Activated CD4-positive, alpha-beta T cell treated with anti-CD3 and anti-CD28 coated beads for 4 hours (primary cell): ENCODE data around the gene PRXL2B.

ENCODE experiments used
- DNase-seq, 2 donors: peaks; one replicate each; pipeline ENCODE4 v3.0.0-alpha.2; 2020

Gene PRXL2B

DNA sequence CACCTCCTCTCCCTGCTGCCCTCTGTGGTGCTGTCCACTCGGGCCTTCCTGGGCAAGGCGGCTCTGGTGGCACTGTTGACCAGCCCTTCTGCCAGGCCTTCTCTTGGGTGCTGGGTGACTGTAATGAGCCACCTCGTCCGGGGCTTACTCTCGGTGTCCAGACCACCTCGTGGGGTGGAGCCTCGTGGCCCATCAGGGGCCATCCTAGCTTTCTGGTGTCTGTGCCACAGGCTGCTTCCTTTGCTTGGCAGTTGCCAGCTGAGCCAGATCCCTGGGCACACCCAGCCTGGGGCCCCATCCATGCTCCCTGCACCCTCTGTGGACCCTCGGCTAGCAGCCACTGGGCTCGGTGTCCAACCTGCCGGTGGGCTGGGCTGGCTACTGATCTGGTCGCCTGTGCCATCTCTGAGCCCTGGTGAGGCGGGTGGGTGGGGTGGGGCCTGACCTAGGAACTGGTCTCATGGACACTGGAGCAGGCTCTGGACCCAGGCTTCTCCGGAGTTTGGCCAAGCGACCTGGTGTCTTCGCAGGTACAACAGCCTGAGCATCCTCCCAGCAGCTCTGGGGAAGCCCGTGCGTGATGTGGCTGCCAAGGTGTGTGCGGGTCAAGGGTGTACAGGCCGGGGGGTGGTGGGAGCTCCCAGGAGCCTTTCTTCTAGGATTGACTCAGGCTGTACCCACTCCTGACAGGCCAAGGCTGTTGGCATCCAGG is 1.4 kb downstream of the PRXL2B start:
- no peak for DNase-seq

DNA sequence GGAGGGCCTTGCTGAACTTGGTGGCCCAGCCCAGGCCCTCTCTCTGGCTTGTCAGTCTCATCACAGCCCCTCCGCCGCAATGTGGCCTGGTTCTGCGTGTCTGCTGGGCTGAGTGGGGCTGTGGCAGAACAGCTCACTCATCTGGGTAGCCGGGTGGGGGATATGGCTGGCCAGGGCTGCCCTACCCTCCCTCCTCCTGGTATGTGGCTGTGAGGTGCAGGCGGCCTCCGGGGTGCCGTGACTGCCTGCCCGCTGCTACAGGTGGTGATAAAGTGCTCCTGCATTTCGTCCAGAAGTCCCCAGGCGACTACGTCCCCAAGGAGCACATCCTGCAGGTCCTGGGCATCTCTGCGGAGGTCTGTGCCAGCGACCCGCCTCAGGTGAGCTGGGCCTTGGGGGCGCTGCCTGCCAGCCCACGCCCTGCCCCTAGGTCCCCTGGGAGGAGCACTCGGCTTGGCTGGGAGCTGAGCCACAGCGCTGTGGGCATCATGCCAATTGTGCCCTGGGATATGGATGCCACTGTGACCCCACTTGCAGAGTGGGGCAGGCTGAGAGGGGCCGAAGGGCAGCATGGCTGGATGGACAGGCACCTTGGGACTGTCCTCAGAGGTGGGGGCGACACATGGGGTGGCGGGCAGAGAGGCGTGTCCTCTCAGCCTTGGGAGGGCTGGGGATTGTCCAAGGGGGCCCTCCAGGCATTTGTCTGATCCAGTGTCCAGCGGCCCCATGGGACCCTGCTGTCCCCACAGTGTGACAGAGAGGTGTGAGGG is 2.3 kb downstream of the PRXL2B start:
- no peak for DNase-seq

DNA sequence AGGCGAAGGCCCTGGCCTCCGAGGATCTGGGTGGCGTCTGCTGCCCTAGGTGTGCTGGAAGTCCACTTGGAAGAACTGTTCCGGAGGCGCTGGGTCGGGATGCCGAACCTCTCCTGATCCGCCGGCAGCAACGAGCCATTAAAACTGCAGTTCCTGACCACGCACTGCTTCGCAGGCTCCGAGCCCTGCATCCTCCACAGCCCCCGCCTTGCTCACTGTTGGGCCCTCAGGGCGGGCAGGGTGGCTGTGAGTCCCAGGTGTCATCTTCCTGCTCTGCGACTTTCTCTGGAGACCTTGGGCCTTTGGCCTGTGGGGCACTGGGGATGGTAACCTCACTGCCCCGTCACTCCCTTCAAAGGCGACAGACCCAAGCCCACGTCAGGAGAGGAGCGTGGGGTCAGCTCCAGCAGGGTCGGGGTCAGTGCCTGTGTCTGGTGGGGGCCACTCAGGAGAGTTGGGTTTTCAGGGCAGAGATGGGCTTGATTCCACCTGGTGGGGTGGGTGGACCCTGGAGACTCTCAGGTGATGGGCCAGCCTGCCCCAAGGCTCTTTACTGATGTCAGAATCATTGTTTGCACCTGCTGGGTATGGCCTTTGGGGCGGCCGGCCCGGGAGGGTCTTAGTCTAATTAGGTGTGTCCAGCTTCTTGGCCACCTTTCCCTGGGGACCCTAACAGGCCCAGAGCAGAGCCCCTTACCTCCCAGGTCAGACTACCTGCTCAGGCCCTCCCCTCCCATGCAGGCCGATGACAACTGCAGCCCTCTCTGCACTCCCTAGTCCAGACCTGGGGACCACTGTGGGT is 3.1 kb downstream of the PRXL2B start:
- no peak for DNase-seq

DNA sequence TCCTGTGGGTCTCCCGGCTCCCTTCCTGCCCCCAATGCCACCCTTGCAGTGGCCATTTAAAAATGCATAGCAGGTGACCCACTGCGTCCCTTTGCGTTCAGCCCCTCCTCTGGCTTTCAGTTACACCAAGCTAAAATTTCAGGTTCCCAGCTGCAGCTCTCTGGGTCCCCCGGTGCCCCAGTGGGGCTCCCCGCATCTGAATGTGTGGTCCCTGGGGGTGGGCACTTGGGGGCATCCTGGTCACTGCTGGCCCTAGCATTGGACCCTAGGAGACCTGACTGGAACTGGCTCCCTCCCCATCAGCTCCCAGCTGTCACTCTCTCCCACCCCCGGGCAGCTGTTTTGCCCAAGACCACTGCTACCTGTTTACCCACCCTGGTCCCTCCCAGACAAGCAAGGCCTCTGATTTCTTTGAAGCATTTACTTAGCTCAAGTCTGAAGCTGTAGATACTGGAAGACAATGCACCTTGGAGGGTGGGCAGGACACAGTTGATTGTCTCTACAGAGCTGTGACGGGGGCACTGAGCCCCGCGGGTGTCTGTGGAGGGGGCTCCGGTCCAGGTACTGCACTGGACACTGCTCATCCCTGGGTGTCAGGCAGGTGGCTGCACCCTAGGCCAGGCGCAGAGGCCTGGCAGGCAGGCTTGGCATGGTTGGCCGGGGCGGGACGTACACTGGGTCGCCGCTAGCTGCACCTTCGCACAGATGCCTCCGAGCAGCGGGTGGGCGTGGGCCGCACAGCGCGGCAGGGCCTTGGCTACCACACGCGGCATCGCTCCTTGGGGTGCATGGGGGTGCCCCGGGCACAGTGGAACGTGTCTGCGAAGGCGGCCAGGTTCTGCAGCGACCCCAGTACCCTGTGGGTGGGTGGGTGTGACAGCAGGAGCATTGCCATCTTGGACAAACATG is 3.9 kb downstream of the PRXL2B start:
- no peak for DNase-seq

DNA sequence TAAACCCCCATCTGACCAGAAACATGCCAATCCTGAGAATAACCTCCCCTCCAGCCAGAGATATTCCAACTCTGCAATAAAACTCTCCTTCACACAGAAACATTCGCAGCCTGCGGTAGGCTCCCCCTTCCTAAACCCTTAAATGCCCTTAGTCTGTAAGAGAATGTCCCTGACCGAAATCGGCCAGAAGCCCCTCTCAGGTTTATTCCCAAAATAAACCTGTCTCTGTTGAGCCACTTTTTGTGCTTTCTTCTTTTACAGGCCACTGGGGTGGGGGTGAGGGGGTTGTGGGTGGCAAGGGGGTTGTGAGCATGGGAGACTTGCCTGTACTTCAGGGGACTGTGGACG is 4.6 kb downstream of the PRXL2B start:
- no peak for DNase-seq

DNA sequence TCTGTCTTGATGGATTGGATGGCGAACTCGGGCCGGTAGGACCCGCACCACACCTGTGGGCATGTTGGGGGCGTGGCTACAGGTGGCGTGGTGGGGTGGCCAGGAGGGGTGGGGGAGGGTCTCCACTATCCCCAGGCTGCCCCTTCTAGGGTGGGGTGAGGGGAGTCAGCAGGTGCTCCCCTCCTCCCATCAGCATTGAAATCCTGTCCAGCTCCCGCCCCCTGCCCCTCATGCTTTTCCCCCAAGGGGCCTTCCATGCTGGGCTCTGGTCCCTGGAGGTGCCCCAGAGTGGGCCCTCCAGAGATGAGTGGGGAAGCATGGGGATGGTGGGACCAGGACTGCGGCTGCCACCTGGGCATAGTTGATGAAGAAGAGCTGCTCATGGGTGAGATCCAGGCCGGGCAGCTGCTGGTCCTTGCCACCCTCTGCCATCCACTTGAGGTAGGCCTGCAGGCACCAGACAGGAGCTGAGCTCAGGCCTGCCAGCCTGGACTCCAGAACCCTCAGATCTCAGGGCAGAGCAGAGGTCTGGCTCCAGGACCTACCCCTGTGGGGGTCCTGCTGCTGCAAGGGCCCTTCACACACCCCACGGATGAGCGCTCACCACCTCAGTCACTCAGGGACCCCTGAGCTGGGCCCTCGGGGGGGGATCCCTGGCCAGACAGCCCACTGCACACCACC is 5.1 kb downstream of the PRXL2B start:
- no peak for DNase-seq

DNA sequence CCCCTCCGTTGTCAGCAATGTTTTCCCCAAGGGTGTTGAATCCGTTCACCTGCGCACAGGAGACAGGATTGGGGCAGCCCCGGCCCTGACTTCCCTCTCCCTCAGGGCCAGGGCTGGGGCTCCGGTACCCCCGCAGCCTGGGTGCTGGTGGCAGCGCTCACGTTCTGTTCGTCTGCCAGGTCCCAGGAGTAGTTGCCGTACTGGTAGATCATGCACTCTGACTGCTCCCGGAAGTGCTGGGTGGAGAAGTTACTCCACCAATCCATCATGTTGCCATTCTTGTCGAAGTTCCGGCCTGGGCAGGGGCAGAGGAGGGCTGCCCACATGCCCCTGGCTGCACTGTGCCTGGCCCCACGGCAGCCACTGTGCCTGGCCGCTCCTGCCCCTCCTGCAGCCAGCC is 6.1 kb downstream of the PRXL2B start:
- DNase-seq: no peak

DNA sequence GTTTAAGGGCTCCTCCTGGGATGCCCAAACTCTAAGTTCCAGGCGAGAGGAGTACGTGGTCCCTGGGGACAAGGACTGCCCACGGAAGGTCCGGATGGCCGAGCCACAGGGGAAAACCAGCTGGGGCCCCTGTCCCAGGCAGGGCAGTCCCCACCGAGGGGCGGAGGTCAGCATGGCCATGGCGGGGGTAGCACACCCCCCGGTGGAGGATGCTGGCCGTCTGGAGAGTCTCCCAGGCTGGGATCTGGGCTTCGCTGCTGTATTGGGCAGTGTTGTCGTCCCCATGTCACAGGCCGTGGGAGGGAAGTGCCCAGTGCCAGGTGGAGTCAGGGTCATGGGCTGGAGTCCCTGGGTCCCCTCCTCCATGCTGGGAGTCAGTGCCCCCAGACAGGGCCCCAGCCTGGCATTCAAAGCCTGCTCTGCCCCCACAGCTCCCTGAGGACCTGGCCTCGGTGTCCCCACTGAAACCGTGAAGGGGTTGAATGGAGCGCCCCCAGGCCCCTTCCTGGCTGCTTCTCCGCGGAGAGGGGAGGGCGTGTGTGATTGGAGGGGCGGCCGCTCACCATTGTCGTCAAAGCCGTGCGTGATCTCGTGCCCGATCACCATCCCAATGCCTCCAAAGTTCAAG is 6.8 kb downstream of the PRXL2B start:
- no peak for DNase-seq

DNA sequence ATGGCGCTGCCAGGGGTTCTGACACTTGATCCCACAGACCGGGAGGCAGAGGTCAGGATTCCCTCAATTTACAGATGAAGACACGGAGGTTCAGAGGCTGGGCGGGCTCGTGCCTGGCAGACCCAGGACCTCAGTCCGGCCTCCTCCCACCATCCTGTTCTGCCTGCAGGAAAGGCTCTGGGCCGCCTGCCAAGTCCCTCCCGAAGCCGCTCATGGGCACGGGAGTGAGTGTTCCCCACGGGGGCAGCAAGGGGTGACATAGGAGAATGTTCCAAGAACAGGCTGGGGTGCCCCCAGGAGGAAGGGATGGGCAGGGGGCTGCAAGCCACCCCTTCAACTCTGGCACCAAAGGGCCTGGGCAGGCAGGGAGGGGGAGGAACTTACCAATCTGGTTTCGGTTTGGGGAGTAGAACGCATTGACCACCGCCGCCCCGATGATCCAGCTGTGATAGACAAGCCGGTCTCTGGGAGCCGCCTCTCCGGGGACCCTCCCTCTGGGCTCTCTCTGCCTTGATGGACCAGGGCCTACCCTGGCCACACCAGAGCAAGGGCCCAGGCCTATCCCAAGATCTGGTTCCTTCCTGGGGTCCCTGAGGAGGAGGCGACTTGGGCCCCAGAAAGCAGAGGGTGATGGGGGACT is 7.5 kb downstream of the PRXL2B start:
- DNase-seq: no peak

DNA sequence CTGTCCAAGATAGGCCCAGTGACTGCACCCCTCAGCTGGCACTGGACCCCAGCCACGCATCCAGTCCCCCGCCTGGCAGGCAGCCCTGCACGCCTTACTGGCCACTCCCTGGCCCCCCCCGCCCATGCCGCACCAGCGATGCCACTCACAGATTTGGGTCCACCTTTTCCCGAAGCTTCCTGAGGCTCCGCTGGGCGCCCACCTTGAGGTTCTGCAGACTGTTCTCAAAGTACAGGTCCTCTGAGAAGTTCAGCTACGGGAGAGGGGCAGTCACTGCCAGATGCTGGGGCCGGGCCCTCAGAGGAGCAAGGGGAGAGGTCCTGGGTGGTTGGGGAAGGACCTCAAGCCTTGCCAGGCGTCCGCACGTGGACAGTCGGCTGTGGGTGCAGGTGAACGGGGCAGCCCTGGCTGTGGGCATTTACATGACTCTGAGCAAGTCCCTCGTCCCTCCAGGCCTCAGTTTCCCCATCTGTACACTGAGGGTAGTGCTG is 8.1 kb downstream of the PRXL2B start:
- DNase-seq: no peak

DNA sequence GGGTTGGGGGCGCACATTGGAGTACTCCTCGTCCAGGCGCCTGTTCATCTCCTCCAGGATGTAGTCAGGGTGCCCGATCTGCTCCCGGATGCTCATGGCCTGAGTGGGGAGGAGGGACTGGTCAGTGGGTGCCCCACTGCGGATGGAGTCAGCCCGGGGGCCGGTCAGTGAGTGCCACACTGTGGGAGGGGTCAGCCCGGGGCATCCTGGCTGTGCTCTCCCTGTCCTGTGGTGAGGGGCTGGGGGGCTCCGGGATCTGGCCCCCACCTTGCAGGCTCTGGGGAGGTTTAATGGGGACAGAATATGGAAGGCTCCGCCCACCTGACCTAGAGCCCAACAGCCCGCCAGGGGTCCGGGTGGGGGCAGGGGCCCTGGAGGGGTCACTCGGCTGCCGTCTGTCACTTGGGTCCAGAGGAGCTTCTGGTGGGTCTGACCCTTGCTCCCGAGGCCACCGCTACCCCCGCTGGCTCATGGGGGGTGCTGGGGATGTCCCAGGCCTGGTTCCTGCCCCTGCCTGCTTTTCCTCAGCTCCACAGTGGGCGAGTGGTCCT is 8.8 kb downstream of the PRXL2B start:
- DNase-seq: no peak

DNA sequence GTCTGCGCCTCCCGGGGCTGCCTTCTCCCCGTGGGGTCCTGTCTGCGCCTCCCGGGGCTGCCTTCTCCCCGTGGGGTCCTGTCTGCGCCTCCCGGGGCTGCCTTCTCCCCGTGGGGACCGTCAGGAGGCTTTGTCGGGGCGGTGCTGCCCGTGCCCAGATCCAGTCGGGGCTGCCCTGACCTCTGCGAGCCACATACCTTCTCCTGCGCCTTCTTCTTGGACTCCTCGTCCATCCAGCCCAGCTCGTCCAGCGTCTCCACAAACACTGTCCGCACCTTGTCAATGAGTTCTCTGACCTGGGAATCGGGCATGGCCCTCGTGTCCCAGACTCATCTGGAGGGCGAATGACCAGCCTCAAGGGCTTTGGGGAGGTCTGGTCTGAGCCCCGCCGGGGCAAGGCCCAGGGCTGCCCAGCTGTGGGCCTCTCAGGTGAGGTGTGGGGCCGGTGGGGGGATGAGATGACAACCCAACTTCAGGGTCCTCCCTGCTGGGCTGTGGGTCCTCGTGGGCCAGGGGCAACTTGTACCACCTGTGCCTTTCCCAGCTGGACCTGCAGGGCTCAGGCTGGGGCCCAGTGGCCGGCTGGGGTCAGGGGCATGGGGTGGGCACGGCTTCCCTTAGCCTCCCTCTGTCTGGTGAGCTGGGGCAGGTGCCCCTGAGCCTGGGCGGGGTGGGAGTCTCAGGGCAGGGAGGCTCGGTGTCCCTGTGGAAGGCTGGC is 9.4 kb downstream of the PRXL2B start:
- no peak for DNase-seq

DNA sequence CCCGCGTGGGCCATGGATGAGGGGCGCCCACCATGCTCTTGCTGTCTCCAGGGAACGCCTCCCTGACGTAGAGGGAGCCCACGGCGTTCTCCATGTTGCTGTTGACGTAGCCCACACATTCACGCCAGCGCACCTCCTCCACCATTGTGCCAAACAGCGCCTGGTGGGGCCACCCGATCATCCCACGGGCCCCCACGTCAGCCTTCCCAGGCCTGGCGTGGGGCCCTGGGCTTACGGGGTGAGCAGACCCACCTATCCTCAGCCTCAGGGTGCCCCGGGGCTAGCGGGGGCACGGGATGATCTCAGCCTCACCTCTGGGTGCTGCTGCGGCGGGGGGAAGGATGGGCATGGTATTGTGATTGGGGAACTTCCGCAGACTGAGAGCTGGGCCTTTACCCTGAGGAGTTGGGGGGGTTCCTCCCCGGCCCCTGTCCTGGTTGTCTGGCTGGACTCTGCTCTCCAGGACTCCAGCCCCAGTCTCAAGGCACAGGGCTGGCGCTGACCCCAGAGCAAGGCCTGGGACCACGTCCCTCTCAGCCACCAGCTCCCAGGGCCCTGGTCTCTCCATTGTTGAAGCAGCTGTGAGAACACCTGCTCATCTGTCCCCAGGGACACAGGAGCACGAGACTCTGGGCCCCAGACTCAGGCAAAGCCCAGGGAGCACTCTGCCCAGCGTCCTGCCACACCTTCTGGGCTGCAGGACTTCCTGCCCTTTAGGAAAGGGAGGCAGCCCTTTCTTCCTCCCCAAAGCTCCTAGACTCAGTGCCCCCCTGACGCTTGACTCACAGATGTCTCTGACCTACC is 10.2 kb downstream of the PRXL2B start:
- no peak for DNase-seq

DNA sequence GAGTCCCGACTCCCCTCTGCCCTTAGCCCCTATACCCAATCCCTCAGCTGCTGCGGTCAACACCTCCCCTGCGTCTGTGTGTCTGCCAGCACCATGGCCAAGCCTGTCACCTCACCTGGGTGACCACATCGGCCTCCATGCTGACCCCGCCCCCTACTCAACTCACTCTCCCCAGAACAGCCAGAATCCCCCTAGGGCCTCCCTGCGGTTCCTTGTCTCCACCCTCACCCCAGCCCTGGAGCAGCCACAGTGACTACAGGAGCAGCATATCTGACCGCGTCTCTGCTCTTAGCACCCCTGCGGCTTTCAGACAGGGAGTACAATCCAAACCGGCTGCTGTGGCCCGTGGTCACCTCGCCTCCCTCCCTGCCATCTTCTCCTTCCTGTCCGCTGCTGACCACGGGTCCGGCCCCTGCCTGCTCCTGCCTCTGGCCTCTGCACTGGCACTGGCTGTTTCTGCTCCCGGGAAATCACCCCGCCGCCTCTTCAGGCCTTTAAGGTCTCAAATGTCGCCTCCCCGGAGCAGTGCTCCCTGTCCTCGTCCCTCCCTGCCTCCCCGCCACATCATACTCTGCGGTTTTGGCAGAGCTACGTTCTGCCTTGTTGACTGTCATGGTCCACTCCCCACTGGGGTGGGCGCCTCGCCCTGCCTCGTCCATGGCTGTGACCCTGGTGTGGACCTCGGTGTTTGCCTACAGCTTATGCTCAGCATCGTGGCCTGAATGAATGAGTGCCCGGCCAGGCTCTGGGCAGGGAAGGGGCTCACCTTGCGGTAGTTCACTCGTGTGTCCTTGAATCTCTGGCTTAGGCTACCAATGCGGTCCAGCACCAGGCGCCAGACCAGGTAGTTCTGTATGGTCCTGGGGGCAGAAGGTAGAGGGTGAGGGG is 11.1 kb downstream of the PRXL2B start:
- DNase-seq: no peak

DNA sequence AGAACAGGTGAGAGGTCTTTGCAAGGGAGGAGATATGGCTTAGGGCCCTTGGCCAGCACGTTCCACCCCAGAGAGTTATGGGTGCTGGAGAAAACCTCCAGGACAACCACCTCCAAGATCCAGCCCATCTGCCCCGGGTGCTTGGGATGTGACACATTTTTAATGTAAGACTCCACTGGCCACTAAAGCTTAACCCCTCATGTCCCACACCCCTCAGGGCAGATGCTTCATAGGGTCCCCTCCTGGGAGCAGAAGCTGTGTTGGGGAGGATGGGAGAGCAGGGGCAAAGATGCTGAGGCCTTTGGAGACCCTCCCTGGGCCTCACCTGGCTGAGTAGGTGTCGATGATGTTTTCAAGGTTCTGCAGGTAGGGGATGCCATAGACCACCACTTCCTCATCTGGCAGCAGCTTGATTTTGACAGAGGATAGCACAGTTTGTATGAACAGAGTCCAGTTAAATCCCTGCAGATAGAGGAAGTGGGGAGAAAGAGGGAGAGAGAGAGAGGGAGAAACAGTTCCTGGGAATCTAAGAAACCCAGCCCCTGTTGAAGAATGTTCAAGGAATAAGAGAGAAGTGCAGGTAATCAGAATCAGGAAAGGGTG is 11.9 kb downstream of the PRXL2B start:
- DNase-seq: no peak

DNA sequence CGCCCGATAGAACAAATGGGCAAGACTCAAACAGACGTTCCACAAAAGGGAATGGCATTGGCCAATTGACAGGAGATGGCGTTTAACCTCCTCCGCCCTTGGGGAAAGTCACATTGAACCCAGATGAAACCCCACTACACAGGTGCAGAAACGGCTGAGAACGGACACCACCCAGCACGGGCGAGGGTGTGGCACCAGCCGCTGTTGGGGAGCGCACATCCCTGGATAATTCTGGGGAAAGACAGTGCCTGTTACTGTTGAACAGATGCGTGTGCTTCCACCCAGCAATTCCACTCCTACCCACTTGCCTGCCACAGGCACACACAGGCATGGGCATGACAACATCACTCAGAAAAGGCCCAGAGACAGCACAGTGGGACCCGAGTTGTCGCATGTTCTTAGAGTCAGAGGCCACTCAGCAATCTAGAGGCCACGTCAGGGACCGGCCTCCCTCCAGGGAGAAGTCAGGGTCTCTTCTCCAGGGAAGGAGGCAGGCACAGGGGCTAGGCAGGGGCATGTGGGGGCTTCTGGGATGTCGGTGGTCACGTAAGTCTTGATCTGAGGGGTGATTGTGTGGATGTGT is 15.2 kb downstream of the PRXL2B start:
- no peak for DNase-seq

DNA sequence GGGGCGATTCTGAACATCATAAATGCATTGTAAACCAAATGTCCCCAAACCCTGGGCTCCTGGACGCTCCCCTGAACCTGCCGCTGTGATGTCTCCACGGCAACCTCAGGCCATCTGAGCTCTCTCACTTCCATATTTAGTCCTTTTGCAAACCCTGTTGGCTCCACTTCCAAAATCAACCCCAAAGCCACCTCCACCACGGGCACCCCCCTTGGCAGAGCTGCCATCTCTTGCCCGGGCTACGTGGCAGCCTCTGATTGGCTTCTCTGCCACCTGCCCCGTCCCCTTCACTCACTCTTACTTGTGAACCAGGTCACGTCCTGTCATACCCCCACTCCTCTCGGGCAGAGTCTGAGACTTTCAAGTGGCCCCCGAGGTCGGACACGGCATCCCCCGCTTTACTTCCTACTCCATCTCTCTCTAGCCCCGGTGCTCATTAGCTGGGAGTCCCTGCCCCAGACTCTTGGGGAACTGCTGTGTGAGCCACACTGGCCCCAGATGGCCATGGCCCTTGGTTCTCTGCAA is 15.8 kb downstream of the PRXL2B start:
- DNase-seq: no peak
